NCI-H128 (cell line): ENCODE data around the gene ERICH2.
"Not testable (repeated sequence)": the region's sequence is repeated elsewhere in the genome, so short reads cannot be mapped to it uniquely, and the experiment has no call there.

ENCODE experiments used
- DNase-seq: peaks from one replicate; lab custom pipeline; 2025; ENCODE audit not compliant: unreplicated experiment; lab: John Stamatoyannopoulos, UW

ERICH2 gene, protein sequence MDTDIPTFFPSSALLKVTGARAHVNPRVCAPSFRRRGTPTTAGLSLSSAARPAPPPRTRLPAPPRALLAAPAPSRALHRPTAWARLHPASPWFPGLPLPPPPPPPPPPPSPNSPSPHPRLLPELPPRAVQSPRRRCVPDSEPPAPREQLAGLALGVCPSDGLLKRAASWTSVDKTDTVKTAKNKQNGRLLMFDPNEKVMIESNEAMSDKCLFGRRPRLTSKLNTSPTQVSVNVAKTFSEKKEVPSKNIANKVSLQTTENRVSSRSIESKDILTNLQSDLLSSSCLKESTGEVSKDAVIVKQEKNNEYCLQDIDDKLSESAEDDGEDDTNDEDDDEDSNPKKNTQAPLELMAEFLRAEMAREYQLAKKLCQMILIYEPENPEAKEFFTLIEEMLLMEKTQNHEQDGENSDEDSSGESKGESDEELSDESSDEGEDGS

GRCh38 chr2:170770008-170770605, at the start of gene ERICH2:
TSS of gene ERICH2 (plus strand) at chr2:170770378. CDS start at chr2:170770682, 304 bp downstream.
- peak; percentile 8 for DNase-seq

- DNase-seq = no peak
Observed at GRCh38 chr2:170721678-170722077, 48.5 kb upstream of the ERICH2 start.

DNA sequence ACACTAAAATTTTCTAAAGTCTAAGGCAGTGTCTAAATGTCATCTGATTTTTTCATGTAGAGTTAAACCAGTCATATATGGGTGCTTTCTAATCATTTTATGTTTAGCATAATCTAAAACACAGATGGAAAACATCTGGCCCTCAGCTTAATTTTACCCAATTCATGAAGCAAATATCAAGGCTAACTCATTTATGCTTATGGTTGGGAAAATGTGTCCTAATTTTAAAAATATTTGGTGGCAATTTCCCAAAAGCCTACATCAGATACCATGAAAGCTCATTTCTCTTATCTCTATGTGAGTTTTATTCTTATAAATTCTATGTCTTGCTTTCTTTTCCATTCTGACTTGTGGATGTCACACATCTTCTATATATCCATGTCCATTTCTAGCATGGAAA, 47.9 kb upstream of the ERICH2 start:
- DNase-seq = no peak

DNA sequence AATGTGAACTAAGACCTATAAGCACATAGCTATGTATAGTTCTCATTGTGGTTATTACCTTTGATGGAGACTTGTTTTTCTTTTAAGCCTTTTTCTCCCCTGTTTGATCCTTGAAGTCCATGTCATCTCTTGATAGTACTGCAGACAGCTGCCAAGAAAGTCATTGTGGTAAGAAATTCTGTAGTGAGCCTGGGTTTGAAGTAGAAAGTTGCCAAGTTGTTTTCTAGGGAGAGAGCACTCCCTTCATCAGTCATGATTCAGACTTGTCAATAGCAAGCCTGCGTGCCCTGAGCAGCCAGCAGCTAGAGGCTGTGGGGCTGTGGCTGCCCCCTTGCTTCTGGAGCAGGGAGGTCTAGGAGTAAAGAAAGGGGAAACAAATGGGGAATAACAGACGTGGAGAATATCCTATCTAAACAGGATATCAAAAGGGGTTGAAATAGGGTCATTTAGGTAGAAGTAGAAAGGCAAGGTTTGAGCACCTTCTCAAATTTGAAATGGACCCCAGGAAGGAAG, 46.7 kb upstream of the ERICH2 start:
- DNase-seq = no peak

- DNase-seq = no peak
Observed at GRCh38 chr2:170733798-170734600, 36.2 kb upstream of the ERICH2 start.

GRCh38 chr2:170734601-170735000, 35.6 kb upstream of the ERICH2 start:
- not testable (repeated sequence) for DNase-seq

DNA sequence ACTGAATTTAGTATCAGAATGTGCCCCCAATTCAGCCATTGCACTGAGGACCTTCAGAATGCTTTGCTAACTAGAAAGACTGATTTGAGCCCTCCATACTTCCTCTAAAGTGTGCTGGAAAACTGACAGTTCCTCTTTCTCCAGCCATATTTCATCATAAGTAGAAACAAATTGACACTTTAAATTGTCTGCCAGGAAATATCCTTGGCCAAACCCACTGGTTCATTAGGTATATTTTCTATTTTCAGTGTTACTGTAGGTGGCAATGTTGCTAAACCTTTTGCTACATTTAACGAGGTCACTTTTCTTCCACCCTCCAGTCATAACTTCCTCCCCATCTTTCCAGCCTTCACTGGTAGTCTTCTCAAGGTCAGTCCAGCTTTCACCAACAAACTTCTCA, 33.5 kb upstream of the ERICH2 start:
- no peak for DNase-seq

- no peak for DNase-seq
Observed at GRCh38 chr2:170737406-170737805, 32.8 kb upstream of the ERICH2 start.

GRCh38 chr2:170737821-170738220, 32.4 kb upstream of the ERICH2 start:
- DNase-seq = no peak

- DNase-seq = no peak
Observed at GRCh38 chr2:170739048-170739447, 31.1 kb upstream of the ERICH2 start.

- no peak for DNase-seq
Observed at GRCh38 chr2:170739507-170740046, 30.6 kb upstream of the ERICH2 start.

DNA sequence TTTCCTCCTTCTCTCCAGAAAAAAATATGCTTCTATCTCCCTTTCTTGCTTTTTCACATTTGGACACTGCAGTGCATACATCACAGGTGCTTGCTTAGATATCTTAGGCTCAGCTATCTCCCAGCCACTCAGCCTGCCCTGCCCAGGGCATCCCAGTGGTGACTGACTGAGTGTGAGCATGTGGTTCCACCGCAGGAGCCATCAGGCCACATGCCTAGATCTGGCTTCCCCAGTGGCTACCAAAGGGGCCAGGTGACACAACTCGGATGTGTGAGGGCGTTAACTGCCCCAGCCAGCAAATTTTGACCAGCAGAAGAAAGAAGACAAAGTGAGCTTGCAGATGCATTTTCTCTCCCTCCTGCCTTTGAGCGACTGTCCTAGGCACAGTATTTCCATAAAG, 29.5 kb upstream of the ERICH2 start:
- no peak for DNase-seq

DNA sequence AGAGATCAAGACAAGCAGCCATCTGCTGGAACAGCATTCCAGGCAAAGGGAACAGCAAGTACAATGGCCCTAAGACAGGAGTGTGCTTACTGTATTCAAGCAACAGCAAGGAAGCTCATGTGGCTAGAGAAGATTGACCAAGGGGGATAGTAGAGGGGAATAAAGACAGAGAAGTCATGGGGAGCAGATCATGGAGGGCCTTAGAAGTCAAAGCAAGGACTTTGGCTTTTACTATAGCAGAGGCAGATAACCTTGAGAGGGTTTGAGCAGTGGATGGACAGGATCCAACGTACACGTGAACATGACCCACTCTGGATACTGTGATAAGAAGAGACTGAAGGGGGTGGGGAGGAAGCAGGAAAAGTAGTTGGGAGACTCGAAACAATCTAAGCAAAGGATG, 28.2 kb upstream of the ERICH2 start:
- DNase-seq = no peak

DNA sequence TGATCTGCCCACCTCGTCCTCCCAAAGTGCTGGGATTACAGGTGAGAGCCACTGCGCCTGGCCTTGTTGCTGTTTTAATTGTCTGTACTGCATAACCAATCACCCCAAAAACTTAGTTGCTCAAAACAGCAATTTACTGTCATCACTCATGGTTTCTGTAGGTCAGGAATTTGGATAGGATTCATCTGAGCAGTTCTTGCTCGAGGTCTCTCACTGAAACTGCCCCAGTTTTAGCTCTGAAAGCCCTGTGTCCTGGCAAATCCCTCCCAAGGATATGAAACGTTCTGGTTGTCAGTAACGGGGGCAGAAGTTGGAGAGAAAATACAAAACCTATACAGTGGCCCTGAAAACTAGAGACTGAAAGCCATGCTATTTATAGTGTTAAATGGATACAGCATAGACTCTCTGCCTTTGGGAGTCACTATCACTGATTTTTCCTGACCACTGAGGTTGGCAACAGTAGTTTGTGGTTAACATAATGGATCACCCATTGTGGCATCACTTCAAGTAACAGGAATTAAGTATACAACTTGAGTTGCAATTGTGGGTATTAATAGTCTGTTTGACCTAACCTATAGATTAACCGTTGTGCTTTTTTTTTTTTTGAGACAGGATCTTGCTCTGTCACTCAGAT, 27.2 kb upstream of the ERICH2 start:
- DNase-seq = no peak

DNA sequence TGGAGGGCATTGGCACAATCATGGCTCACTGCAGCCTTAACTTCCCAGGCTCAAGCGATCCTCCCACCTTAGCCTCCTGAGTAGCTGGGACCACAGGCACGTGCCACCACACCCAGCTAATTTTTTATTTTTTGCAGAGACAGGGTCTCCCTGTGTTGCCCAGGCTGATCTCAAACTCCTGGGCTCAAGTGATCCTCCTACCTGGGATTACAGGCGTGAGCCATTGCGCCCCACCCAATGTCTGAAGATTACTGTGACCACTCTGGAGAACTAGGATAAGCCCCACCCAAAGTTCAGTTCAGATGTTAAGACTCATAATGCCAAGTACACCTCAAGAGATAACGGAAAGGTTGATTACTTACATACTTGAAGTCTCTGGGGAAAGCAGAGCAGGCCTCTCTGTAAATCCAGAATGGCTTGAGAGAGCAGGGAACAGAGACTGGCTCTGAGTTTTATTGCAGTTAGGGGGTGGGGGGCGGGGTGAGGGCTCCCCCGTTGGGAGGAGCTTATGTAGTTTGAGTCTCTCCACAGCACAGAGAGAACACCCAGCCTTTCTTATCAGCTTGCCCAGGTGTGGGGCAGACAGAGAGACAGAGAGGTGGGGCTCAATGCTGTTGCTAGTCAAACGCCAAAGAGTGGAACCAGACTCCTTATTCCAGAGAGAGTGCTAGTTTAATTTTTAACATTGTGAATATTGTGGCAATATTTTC, 26.5 kb upstream of the ERICH2 start:
- no peak for DNase-seq

GRCh38 chr2:170744248-170745002, 25.8 kb upstream of the ERICH2 start:
- DNase-seq = no peak

DNA sequence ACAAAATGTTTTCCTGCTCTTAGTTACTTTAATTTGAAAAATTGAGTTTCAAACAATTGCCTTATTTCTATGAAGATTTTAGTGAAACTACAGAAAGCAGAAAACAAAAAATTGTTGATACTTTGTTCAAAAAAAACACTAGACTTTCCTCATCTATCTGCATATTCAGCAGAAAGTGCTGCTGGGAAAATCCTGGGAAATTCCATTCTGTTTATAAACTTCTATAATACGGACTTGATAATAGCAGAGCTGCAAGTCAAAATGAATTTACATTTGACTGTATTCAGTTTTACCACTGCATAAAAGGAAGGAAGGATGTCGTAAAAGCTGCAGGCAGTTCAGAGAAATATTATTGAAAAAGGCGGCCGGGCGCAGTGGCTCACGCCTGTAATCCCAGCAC, 24.9 kb upstream of the ERICH2 start:
- DNase-seq = no peak

- no peak for DNase-seq
Observed at GRCh38 chr2:170747921-170748320, 22.3 kb upstream of the ERICH2 start.

GRCh38 chr2:170751555-170751954, 18.6 kb upstream of the ERICH2 start:
- not testable (repeated sequence) for DNase-seq
